HCT116 (cell line): ENCODE results near the gene DOCK10. TPM values are rescaled to one million over a fixed set of nuclear protein-coding genes. Genes with fewer than 3 reads are reported as not detected.

Experiments
- ATAC-seq: fragments of 200-7000 bp; cut with Tn5 transposase; 2 replicates; pipeline ENCODE4 v1.9.1; 2020; ENCODE audit warnings: mild to moderate bottlenecking, moderate library complexity
- BruUV-seq: library from RNA; stranded (reverse); fragments of 400-500 nt; replicated peaks from 2 replicates; lab custom pipeline; 2021; lab: Mats Ljungman, UMichigan
- CTCF ChIA-PET: fragments of 300-600 bp; sonication (Branson Sonifier 250); formaldehyde crosslinking; loops from one replicate; lab custom pipeline; 2021; ENCODE audit warnings: antibody characterized with exemption; lab: Charles Lee
- POLR2A ChIA-PET: fragments of 300-600, 350-600 bp; sonication (Branson Sonifier 250); formaldehyde crosslinking; loops from one replicate; lab custom pipeline; 2021; ENCODE audit warnings: antibody characterized with exemption; lab: Charles Lee
- RAD21 ChIA-PET, 2 experiments: fragments of 300-600 bp; sonication (Branson Sonifier 250); formaldehyde crosslinking; loops; one replicate each; lab custom pipeline; 2023; ENCODE audit warnings: low total read pairs in 2 of 2; ENCODE audit not compliant: uncharacterized antibody in 2 of 2, unreplicated experiment in 2 of 2, low non-redundant PET in 1 of 2; lab: Charles Lee
- DNase-seq: peaks from one replicate; pipeline ENCODE4 v3.0.0-alpha.2; 2010; ENCODE audit warnings: low read depth, low spot score
- H2AFZ ChIP-seq: fragments of 200-600 bp; shearing (Covaris generic), sonication (generic); 2 replicates; pipeline ENCODE4 v1.6.1; 2017; ENCODE audit warnings: low read depth, mixed run types, mixed read lengths, antibody characterized with exemption, low read length; ENCODE audit not compliant: poor library complexity, severe bottlenecking
- H3K27ac ChIP-seq: 2 replicates; pipeline ENCODE4 v1.5.1; 2012; ENCODE audit warnings: low read depth, low read length
- H3K27me3 ChIP-seq: fragments of 200-600 bp; sonication (generic); 2 replicates; pipeline ENCODE4 v1.6.1; 2016; ENCODE audit warnings: mixed run types, low read length, mixed read lengths; ENCODE audit not compliant: insufficient read depth
- H3K36me3 ChIP-seq, 2 experiments: fragments of 200-500 bp in 1 of 2; fragments of 200-600 bp in 1 of 2; sonication (Bioruptor generic) in 1 of 2; sonication (generic) in 1 of 2; 2 replicates each; pipeline versions ENCODE4 v1.5.1 to v1.6.1; 2014 to 2016; ENCODE audit warnings: low read length in 2 of 2, inconsistent platforms in 1 of 2, mixed read lengths in 1 of 2, mixed run types in 1 of 2; ENCODE audit not compliant: insufficient read depth in 2 of 2, control insufficient read depth in 1 of 2
- H3K4me1 ChIP-seq, 2 experiments: fragments of 200-600 bp in 1 of 2; sonication (generic) in 1 of 2; 2 replicates each; pipeline versions ENCODE4 v1.5.1 to v1.6.1; 2012 to 2017; ENCODE audit warnings: low read length in 2 of 2, inconsistent platforms in 1 of 2, mild to moderate bottlenecking in 1 of 2, mixed read lengths in 1 of 2, mixed run types in 1 of 2, moderate library complexity in 1 of 2; ENCODE audit not compliant: insufficient read depth in 2 of 2, control insufficient read depth in 1 of 2
- H3K4me2 ChIP-seq: fragments of 200-600 bp; sonication (generic); 2 replicates; pipeline ENCODE4 v1.6.1; 2017; ENCODE audit warnings: mixed run types, low read length, mixed read lengths
- H3K4me3 ChIP-seq, 2 experiments: fragments of 200-600 bp in 1 of 2; sonication (generic) in 1 of 2; replicated peaks in 1 of 2; 2 replicates each; pipeline ENCODE4 v1.5.1; 2011 to 2016; ENCODE audit warnings: low read length in 2 of 2, control low read depth in 1 of 2, low read depth in 1 of 2, mild to moderate bottlenecking in 1 of 2, mixed read lengths in 1 of 2, mixed run types in 1 of 2
- H3K79me2 ChIP-seq: fragments of 200-600 bp; sonication (generic); 2 replicates; pipeline ENCODE4 v1.6.1; 2017; ENCODE audit warnings: mild to moderate bottlenecking, mixed run types, low read length, moderate library complexity, mixed read lengths; ENCODE audit not compliant: insufficient read depth
- H3K9ac ChIP-seq: fragments of 200-600 bp; sonication (generic); 2 replicates; pipeline ENCODE4 v1.6.1; 2016; ENCODE audit warnings: low read length, mixed read lengths
- H3K9me2 ChIP-seq: fragments of 200-600 bp; sonication (generic), shearing (Covaris generic); 2 replicates; pipeline ENCODE4 v1.6.1; 2017; ENCODE audit warnings: mixed run types, mild to moderate bottlenecking, moderate library complexity; ENCODE audit not compliant: insufficient read depth
- H3K9me3 ChIP-seq, 2 experiments: fragments of 200-500 bp in 1 of 2; fragments of 200-600 bp in 1 of 2; sonication (Bioruptor generic) in 1 of 2; sonication (generic) in 1 of 2; 2 replicates each; pipeline ENCODE4 v1.6.1; 2014 to 2017; ENCODE audit warnings: low read length in 2 of 2, mixed read lengths in 2 of 2, inconsistent platforms in 1 of 2, low read depth in 1 of 2, mild to moderate bottlenecking in 1 of 2, mixed run types in 1 of 2, moderate library complexity in 1 of 2; ENCODE audit not compliant: control insufficient read depth in 1 of 2, insufficient read depth in 1 of 2
- H4K20me1 ChIP-seq: fragments of 200-600 bp; sonication (generic), shearing (Covaris generic); 2 replicates; pipeline ENCODE4 v1.6.1; 2017; ENCODE audit warnings: mixed run types, mild to moderate bottlenecking, moderate library complexity; ENCODE audit not compliant: insufficient read depth
- CBX3 ChIP-seq: IDR thresholded peaks from 2 replicates; pipeline ENCODE4 v1.6.1; 2012; ENCODE audit warnings: low read depth
- EZH2 ChIP-seq: fragments of 200-600 bp; sonication (generic); IDR thresholded peaks from 2 replicates; pipeline ENCODE4 v1.6.1; 2017; ENCODE audit warnings: antibody characterized with exemption, mixed run types
- FOSL1 ChIP-seq: IDR thresholded peaks from 2 replicates; pipeline ENCODE4 v1.6.1; 2012; ENCODE audit warnings: low read depth
- POLR2A ChIP-seq: IDR thresholded peaks from 2 replicates; pipeline ENCODE4 v1.7.0; 2011; ENCODE audit warnings: borderline replicate concordance; ENCODE audit not compliant: insufficient read depth, insufficient read length; ENCODE audit errors: extremely low read depth
- POLR2AphosphoS5 ChIP-seq: IDR thresholded peaks from 2 replicates; pipeline ENCODE4 v1.6.1; 2011; ENCODE audit warnings: mild to moderate bottlenecking, low read depth, low read length, moderate library complexity
- RAD21 ChIP-seq: IDR thresholded peaks from 2 replicates; pipeline ENCODE4 v1.6.1; 2012; ENCODE audit warnings: low read depth, mild to moderate bottlenecking
- REST ChIP-seq: IDR thresholded peaks from 2 replicates; pipeline ENCODE4 v1.6.1; 2012; ENCODE audit warnings: low read depth
- SP1 ChIP-seq: IDR thresholded peaks from 2 replicates; pipeline ENCODE4 v1.6.1; 2012; ENCODE audit warnings: low read depth
- SRF ChIP-seq: IDR thresholded peaks from 2 replicates; pipeline ENCODE4 v1.6.1; 2012; ENCODE audit warnings: low read depth
- TCF7L2 ChIP-seq: IDR thresholded peaks from 2 replicates; pipeline ENCODE4 v1.7.0; 2011; ENCODE audit warnings: borderline replicate concordance, inconsistent platforms; ENCODE audit not compliant: insufficient read depth, insufficient read length; ENCODE audit errors: extremely low read depth
- YY1 ChIP-seq: IDR thresholded peaks from 2 replicates; pipeline ENCODE4 v1.6.1; 2011; ENCODE audit warnings: low read length, low read depth, moderate library complexity, mild to moderate bottlenecking; ENCODE audit not compliant: insufficient replicate concordance; ENCODE audit errors: extremely low read depth
- ZFX ChIP-seq: fragments of 450-650 bp; IDR thresholded peaks from 2 replicates; pipeline ENCODE4 v1.6.1; 2017
- ZNF274 ChIP-seq: fragments of 200-500 bp; sonication (Bioruptor generic); IDR thresholded peaks from 2 replicates; pipeline ENCODE4 v1.6.1; 2014; ENCODE audit warnings: mild to moderate bottlenecking, low read depth, low read length, inconsistent platforms
- intact Hi-C: fragments of 100-400 bp; cut with micrococcal nuclease; formaldehyde crosslinking; loops from 2 replicates; pipeline ENCODE4 v1.10.0; 2022
- total RNA-seq: library from RNA; stranded (reverse); gene quantifications from one replicate; pipeline ENCODE4 v1.2.1, GENCODE V29; 2021; ENCODE audit not compliant: unreplicated experiment
- TF ChIP-seq, protein P1 (sequence below): IDR thresholded peaks from 2 replicates; pipeline ENCODE4 v1.6.1; 2012
- TF ChIP-seq, protein P2 (sequence below): IDR thresholded peaks from 2 replicates; pipeline ENCODE4 v1.6.1; 2012

The DOCK10 gene
- total RNA-seq, 1 experiment from 2014 or later, result 0.54 TPM

DNA sequence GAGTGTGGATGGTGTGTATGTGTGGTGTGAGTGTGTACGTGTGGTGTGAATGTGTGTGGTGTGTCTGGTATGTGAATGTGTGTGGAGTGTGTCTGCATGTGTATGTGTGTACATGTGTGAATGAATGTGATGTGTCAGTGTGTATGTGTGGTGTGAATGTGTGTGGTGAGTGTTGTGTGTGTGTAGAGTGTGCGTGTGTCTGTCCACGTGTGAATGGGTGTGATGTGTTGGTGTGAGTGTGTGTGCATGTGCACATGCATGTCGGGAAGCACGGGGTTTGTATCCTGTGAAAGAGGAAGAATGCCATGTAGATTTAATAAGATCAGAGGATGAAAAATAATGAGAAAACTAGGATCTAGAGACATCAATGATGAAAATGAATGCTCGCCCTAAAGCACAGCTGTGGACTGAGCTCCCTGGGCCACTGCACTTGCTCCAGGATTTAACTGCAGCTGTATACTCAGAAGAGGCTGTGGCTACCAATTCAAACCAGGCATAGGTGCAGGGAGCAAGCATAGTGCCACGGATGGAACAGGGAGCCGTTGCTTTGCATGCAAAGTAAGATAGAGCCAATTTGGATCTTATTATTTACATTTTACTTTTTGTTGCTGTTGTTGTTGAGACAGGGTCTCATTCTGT is 122.7 kb downstream of the DOCK10 start:
- CTCF ChIA-PET, result no interaction called here
- Histone ChIP-seq H2AFZ (no peak overlapping the region), H3K9me3 (no peaks in the 10 kb centered on the region), H3K79me2 (no peaks in the 10 kb centered on the region), H3K9ac (no peak overlapping the region), H3K4me3 (no peak overlapping the region), H3K9me2 (no peaks in the 10 kb centered on the region), H3K27me3 (no peaks in the 10 kb centered on the region), H3K4me2 (no peak overlapping the region), H3K36me3 (no peaks in the 10 kb centered on the region), H3K27ac (no peak overlapping the region), H4K20me1 (no peaks in the 10 kb centered on the region), H3K4me1 (no peaks in the 10 kb centered on the region)
- POLR2A ChIA-PET, result no interaction called here
- RAD21 ChIA-PET, result no interaction called here
- no TSS peak for BruUV-seq
- TF ChIP-seq SRF (no peak), CBX3 (no peak), RAD21 (no peak), YY1 (no peak), POLR2A (no peak), SP1 (no peak), ZNF274 (no peak), POLR2AphosphoS5 (no peak), ZFX (no peak), TCF7L2 (no peak), FOSL1 (no peak), EZH2 (no peak), REST (no peak)
- TF ChIP-seq, protein P1, sequence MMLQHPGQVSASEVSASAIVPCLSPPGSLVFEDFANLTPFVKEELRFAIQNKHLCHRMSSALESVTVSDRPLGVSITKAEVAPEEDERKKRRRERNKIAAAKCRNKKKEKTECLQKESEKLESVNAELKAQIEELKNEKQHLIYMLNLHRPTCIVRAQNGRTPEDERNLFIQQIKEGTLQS, result no peak
- TF ChIP-seq, protein P2, sequence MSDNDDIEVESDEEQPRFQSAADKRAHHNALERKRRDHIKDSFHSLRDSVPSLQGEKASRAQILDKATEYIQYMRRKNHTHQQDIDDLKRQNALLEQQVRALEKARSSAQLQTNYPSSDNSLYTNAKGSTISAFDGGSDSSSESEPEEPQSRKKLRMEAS, result no peak
- intact Hi-C loops, result no loop called here
- no peak for ATAC-seq
- no peak for DNase-seq
